Rectal smooth muscle tissue (tissue), 1 donor: Measurements from ENCODE around the gene DNAI2.

Experiments used
- H3K27ac ChIP-seq: one replicate; pipeline ENCODE4 v1.7.0; 2013; ENCODE audit warnings: low read depth, low read length, inconsistent platforms
- H3K27me3 ChIP-seq: one replicate; pipeline ENCODE4 v1.7.0; 2013; ENCODE audit warnings: low read length; ENCODE audit not compliant: control insufficient read depth, insufficient read depth
- H3K36me3 ChIP-seq: one replicate; pipeline ENCODE4 v1.7.0; 2013; ENCODE audit warnings: low read length; ENCODE audit not compliant: control insufficient read depth, insufficient read depth
- H3K4me1 ChIP-seq: one replicate; pipeline ENCODE4 v1.7.0; 2013; ENCODE audit warnings: low read length; ENCODE audit not compliant: control insufficient read depth, insufficient read depth
- H3K4me3 ChIP-seq: one replicate; pipeline ENCODE4 v1.7.0; 2013; ENCODE audit warnings: low read length
- H3K9ac ChIP-seq: one replicate; pipeline ENCODE4 v1.7.0; 2013; ENCODE audit warnings: low read length

Gene DNAI2

DNA sequence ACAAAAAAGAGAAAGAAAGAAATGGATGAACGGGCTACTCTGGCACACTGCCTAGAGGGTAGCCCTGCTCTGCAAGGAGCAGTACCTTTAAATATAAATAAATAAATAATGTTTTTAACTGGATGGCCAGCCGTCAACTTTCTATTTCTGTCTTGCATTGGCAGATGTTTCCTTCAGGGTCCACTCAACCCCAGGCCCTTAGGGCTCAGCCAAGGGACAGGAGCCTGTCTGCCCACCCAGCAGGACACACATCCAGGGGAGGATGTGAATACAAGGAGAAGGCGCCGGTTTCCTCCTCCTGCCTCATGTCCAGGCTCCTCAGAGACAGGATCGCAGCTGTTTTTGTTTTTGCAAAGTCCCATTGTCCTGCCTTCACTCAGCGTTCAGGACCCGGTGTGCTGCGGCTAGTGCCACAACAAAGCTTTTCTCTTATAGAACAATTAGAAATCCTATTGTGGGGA is 38.1 kb upstream of the DNAI2 start:
- H3K27me3 ChIP-seq = no peaks in the 10 kb centered on the region
- H3K9ac ChIP-seq = no peak overlapping the region
- no peaks in the 10 kb centered on the region for H3K36me3 ChIP-seq
- H3K4me3 ChIP-seq = no peak overlapping the region
- no peaks in the 10 kb centered on the region for H3K4me1 ChIP-seq
- no peak overlapping the region for H3K27ac ChIP-seq

- no peak overlapping the region for H3K4me3 ChIP-seq
- no peaks in the 10 kb centered on the region for H3K4me1 ChIP-seq
- no peak overlapping the region for H3K9ac ChIP-seq
- H3K27me3 ChIP-seq = no peaks in the 10 kb centered on the region
- H3K27ac ChIP-seq = no peak overlapping the region
- no peaks in the 10 kb centered on the region for H3K36me3 ChIP-seq
Observed at GRCh38 chr17:74237321-74237720, 36.7 kb upstream of the DNAI2 start.

DNA sequence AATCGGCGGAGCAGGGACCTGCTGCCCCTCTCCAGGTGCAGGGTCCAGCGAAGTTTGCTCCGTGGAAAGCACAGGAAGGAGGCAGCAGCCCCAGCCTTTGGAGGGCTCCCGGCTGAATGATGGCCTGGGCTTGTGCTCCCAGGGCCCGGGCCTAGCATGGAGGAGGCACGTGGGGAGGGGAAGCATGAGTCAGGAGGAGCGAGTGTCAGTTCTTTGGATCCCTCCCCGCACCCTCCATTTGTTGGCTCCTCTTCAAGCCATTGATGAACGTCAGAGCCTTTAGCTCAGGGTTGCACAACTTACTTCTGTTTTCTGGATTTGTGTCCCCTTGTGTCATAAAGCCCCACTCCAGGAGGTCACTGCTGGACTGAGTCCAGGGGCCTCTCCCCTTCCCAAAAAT is 34.9 kb upstream of the DNAI2 start:
- Histone ChIP-seq H3K9ac (no peak overlapping the region), H3K36me3 (no peaks in the 10 kb centered on the region), H3K27me3 (no peaks in the 10 kb centered on the region), H3K4me3 (no peak overlapping the region), H3K27ac (no peak overlapping the region), H3K4me1 (no peaks in the 10 kb centered on the region)

GRCh38 chr17:74240618-74241205 is 33.3 kb upstream of the DNAI2 start:
- no peaks in the 10 kb centered on the region for H3K36me3 ChIP-seq
- no peaks in the 10 kb centered on the region for H3K4me1 ChIP-seq
- no peak overlapping the region for H3K4me3 ChIP-seq
- H3K27ac ChIP-seq = no peak overlapping the region
- no peak overlapping the region for H3K9ac ChIP-seq
- no peaks in the 10 kb centered on the region for H3K27me3 ChIP-seq

GRCh38 chr17:74241431-74241830 is 32.6 kb upstream of the DNAI2 start:
- no peaks in the 10 kb centered on the region for H3K36me3 ChIP-seq
- H3K27ac ChIP-seq = no peak overlapping the region
- no peaks in the 10 kb centered on the region for H3K4me1 ChIP-seq
- H3K9ac ChIP-seq = no peak overlapping the region
- H3K27me3 ChIP-seq = no peaks in the 10 kb centered on the region
- H3K4me3 ChIP-seq = no peak overlapping the region

DNA sequence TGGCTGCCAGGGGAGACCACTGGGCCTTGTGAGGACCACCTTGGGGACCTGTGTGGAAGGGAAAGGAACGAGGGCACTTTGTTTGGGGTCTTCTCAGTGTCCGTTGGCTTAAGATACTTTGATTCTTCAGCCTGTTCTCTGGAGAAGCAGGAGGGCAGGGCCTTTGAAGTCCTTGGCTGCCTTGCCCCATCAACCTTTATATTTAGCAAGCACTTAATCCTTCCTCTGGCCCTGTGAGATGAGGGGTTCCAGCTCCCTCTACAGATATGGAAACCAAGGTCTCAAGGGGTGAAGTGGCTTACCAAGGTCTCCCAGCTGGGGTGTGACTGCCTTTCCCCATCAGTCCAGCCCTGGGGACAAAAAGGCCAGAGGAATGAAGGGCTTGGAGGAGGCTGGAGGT is 32.2 kb upstream of the DNAI2 start:
- H3K4me3 ChIP-seq = no peak overlapping the region
- H3K36me3 ChIP-seq = no peaks in the 10 kb centered on the region
- H3K27me3 ChIP-seq = no peaks in the 10 kb centered on the region
- no peak overlapping the region for H3K27ac ChIP-seq
- H3K9ac ChIP-seq = no peak overlapping the region
- H3K4me1 ChIP-seq = no peaks in the 10 kb centered on the region

GRCh38 chr17:74243013-74243755 is 30.9 kb upstream of the DNAI2 start:
- Histone ChIP-seq H3K9ac (no peak overlapping the region), H3K4me3 (no peak overlapping the region), H3K27me3 (no peaks in the 10 kb centered on the region), H3K36me3 (no peaks in the 10 kb centered on the region), H3K27ac (no peak overlapping the region), H3K4me1 (no peaks in the 10 kb centered on the region)

DNA sequence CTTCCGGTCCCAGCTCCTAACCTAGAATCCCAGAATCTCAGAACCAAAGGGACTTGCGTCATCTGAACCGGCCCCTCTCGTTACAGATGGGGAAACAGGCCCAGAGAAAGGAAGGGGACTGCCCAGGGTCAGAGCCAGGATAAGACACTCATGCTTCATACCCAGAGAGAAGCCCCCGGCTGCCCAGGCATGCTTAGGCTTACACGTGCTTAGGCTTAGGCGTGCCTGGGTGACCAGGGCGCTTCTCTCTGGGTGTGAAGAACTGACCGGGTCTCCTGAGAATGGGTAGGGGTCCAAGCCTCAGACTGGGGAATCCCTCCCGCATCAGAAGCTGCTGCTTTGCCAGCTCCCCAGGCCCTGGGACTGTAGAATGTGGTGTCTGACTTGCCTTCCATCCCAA is 29.9 kb upstream of the DNAI2 start:
- Histone ChIP-seq H3K27ac (no peak overlapping the region), H3K4me1 (no peaks in the 10 kb centered on the region)

DNA sequence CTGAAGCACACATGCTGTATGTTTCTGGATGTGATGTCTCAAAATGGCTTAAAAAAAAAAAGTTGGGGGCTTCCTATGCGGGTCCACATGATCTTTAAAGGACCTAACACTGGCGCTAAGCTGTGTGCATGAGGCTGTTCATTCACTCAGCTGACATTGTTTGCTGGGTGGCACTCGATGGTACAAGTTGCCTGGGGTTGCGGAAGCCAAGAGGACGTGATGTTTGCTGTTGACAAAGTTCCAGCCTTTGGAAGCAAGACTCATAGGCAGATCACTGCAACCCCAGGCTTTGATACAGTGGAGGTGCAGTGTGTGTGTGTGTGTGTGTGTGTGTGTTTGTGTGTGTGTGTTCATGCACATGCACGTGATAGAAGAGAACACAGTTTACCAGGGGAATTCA is 29.5 kb upstream of the DNAI2 start:
- Histone ChIP-seq H3K27me3 (no peaks in the 10 kb centered on the region), H3K36me3 (no peaks in the 10 kb centered on the region), H3K4me3 (no peak overlapping the region), H3K9ac (no peak overlapping the region), H3K4me1 (no peaks in the 10 kb centered on the region), H3K27ac (no peak overlapping the region)

More for the DNA sequence above, 29.9 kb upstream of the DNAI2 start:
- H3K4me3 ChIP-seq = no peak overlapping the region
- no peaks in the 10 kb centered on the region for H3K27me3 ChIP-seq
- H3K9ac ChIP-seq = no peak overlapping the region
- no peaks in the 10 kb centered on the region for H3K36me3 ChIP-seq

DNA sequence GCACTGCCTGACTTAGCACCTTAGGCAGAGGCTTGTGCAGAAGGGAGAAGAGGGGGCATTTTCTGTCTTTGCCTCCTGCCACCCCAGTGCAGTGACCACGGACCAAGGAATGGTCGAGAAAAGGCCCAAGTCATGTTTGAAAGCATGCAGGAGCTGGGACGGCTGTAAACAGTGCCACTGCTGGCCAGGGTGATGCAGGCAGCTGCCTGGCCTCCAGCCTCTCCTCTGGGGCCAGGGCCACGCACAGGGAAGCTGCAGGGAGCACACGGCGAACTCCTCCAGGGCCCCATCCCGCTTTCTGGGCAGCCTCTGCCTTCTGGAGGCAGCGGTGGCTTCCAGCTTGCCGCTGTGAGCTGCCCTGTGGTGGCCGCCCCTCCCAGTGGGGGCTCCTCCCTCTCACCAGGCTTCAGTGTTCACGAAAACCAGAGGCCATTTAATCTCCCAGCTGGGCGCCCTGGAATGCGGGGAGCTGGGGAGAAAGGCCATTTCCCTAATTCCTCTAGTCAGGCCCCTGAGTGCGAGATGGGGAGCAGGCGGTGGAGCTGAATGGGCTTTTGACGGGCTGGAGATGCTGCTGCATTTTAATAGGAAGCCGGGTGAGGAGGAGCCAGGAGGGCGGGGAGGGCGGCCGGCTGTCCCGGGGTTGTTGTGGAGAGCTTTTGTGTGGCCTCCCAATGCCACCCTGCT is 28.7 kb upstream of the DNAI2 start:
- H3K36me3 ChIP-seq = no peaks in the 10 kb centered on the region
- no peak overlapping the region for H3K27ac ChIP-seq
- H3K27me3 ChIP-seq = no peaks in the 10 kb centered on the region
- H3K4me1 ChIP-seq = no peaks in the 10 kb centered on the region
- no peak overlapping the region for H3K4me3 ChIP-seq
- H3K9ac ChIP-seq = no peak overlapping the region

GRCh38 chr17:74245871-74246270 is 28.2 kb upstream of the DNAI2 start:
- no peaks in the 10 kb centered on the region for H3K27me3 ChIP-seq
- H3K36me3 ChIP-seq = no peaks in the 10 kb centered on the region
- H3K9ac ChIP-seq = no peak overlapping the region
- no peak overlapping the region for H3K27ac ChIP-seq
- H3K4me1 ChIP-seq = no peaks in the 10 kb centered on the region
- H3K4me3 ChIP-seq = no peak overlapping the region

DNA sequence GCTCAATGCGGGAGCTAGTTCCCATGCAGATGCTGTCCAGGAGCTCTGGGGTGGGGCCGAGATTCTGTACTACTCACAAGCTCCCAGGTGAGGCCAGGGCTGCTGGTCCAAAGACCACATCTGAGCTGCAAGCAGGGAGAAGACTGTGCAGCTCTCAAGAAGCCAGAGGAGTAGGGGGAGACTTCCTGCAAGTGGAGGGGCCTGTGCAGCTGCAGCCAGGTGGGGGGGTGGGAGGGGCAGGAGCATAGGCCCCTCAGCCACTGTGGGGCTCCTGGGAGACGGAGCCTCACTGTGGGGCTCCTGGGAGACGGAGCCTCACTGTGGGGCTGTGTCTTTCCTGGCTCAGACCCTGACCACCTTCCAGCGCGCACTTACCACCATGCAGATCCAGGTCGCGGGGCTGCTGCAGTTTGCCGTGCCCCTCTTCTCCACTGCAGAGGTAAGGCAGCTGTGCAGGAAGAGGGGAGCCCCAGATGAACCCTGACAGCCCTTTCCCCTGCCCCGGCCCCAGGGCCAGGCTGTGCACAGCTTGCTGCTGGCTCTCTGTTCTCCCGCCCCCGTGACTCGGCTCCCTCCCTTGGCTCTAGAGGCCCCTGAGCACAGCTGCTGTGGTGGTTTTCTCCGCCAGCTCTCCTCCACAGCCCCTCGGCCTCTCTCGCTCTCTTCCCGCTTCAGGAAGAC is 24.3 kb upstream of the DNAI2 start:
- no peaks in the 10 kb centered on the region for H3K36me3 ChIP-seq
- H3K4me3 ChIP-seq = no peak overlapping the region
- H3K4me1 ChIP-seq = no peaks in the 10 kb centered on the region
- H3K27me3 ChIP-seq = no peaks in the 10 kb centered on the region
- H3K27ac ChIP-seq = no peak overlapping the region
- H3K9ac ChIP-seq = no peak overlapping the region
